Keratinocyte (primary cell): Measurements from ENCODE around the gene EML1. TPM values are rescaled to one million over a fixed set of nuclear protein-coding genes. Genes with fewer than 3 reads are reported as not detected.

Experiments
- DNase-seq: peaks from one replicate; pipeline ENCODE4 v3.0.0-alpha.2; 2011; ENCODE audit warnings: low read depth, missing footprints, low spot score
- FAIRE-seq: peaks from 2 replicates; lab custom pipeline; 2011; peaks lifted over from hg19 to GRCh38; lab: Jason Lieb, UNC
- H2AFZ ChIP-seq: 2 replicates; pipeline ENCODE4 v1.6.0; 2012; ENCODE audit warnings: low read length, control low read depth, inconsistent platforms; ENCODE audit not compliant: control insufficient read depth
- H3K27ac ChIP-seq: 2 replicates; pipeline ENCODE4 v1.5.1; 2011; ENCODE audit warnings: low read length; ENCODE audit not compliant: control insufficient read depth, insufficient read depth
- H3K27me3 ChIP-seq: 3 replicates; pipeline ENCODE4 v1.6.0; 2011; ENCODE audit warnings: low read length; ENCODE audit not compliant: control insufficient read depth, insufficient read depth; ENCODE audit errors: extremely low read depth
- H3K36me3 ChIP-seq, 2 experiments: 2 replicates in 1 of 2; 3 replicates in 1 of 2; pipeline ENCODE4 v1.5.1; 2011; ENCODE audit warnings: low read length in 2 of 2, mild to moderate bottlenecking in 1 of 2; ENCODE audit not compliant: control insufficient read depth in 2 of 2, insufficient read depth in 2 of 2; ENCODE audit errors: extremely low read depth in 1 of 2
- H3K4me1 ChIP-seq: 3 replicates; pipeline ENCODE4 v1.5.1; 2011; ENCODE audit warnings: low read length; ENCODE audit not compliant: control insufficient read depth, insufficient read depth; ENCODE audit errors: extremely low read depth
- H3K4me2 ChIP-seq: 3 replicates; pipeline ENCODE4 v1.6.0; 2011; ENCODE audit warnings: low read depth, low read length; ENCODE audit not compliant: control insufficient read depth, insufficient read depth; ENCODE audit errors: extremely low read depth
- H3K4me3 ChIP-seq, 3 experiments: fragments of 200-600 bp in 1 of 3; sonication (generic) in 1 of 3; 2 replicates in 2 of 3; 3 replicates in 1 of 3; pipeline ENCODE4 v1.5.1; 2011 to 2016; ENCODE audit warnings: low read length in 3 of 3, mild to moderate bottlenecking in 3 of 3, control low read depth in 2 of 3, inconsistent platforms in 1 of 3, low read depth in 1 of 3, mixed read lengths in 1 of 3, mixed run types in 1 of 3, moderate library complexity in 1 of 3; ENCODE audit not compliant: control insufficient read depth in 2 of 3, insufficient read depth in 2 of 3; ENCODE audit errors: extremely low read depth in 1 of 3
- H3K79me2 ChIP-seq: 2 replicates; pipeline ENCODE4 v1.6.0; 2012; ENCODE audit warnings: low read length; ENCODE audit not compliant: control insufficient read depth, insufficient read depth
- H3K9ac ChIP-seq: 3 replicates; pipeline ENCODE4 v1.6.0; 2011; ENCODE audit warnings: low read length; ENCODE audit not compliant: control insufficient read depth, insufficient read depth; ENCODE audit errors: extremely low read depth
- H3K9me1 ChIP-seq: 3 replicates; pipeline ENCODE4 v1.6.0; 2011; ENCODE audit warnings: low read length; ENCODE audit not compliant: control insufficient read depth, insufficient read depth; ENCODE audit errors: extremely low read depth
- H3K9me3 ChIP-seq: 2 replicates; pipeline ENCODE4 v1.5.1; 2012; ENCODE audit warnings: low read depth, low read length; ENCODE audit not compliant: control insufficient read depth
- H4K20me1 ChIP-seq: 3 replicates; pipeline ENCODE4 v1.6.0; 2011; ENCODE audit warnings: low read length; ENCODE audit not compliant: control insufficient read depth, insufficient read depth; ENCODE audit errors: extremely low read depth
- CTCF ChIP-seq, 3 experiments: IDR thresholded peaks in 1 of 3; conservative IDR thresholded peaks in 1 of 3; optimal IDR thresholded peaks in 1 of 3; 2 replicates in 2 of 3; 3 replicates in 1 of 3; pipeline versions ENCODE3 to v1.5.1; 2011; ENCODE audit warnings: low read length in 3 of 3, mild to moderate bottlenecking in 3 of 3, moderate library complexity in 2 of 3, control low read depth in 1 of 3, inconsistent platforms in 1 of 3; ENCODE audit not compliant: insufficient read depth in 2 of 3; ENCODE audit errors: extremely low read depth in 1 of 3
- EZH2 ChIP-seq: IDR thresholded peaks from one replicate; pipeline ENCODE4 v1.6.1; 2012; ENCODE audit warnings: inconsistent platforms, mild to moderate bottlenecking, low read length, moderate library complexity
- dilution Hi-C: fragments of 300-500 bp; cut with MboI; formaldehyde crosslinking; loops from one replicate; pipeline ENCODE4 v1.7.0; 2020; ENCODE audit warnings: low sequenced_read_pairs; ENCODE audit not compliant: extremely low pct_ligation_motif_present
- polyA plus RNA-seq, 5 experiments: library from polyadenylated mRNA; depleted of rRNA in 3 of 5; stranded (reverse) in 3 of 5; stranded (forward) in 1 of 5; unstranded in 1 of 5; fragments of >200 nt; gene quantifications; 1 replicate in 1 of 5; 2 replicates in 3 of 5; 3 replicates in 1 of 5; pipeline versions ENCODE4 v1.2.1 to v1.2.3, GENCODE V29; 2011 to 2012; ENCODE audit warnings: missing spikeins in 2 of 5, low read depth in 1 of 5, low replicate concordance in 1 of 5

Gene EML1
- polyA plus RNA-seq, 1 donor (not counting 4 experiments of a cell fraction or from before 2014, with no cell fraction given), result 0.84 TPM

- Histone ChIP-seq H3K79me2 (no peaks in the 10 kb centered on the region), H3K9me3 (no peaks in the 10 kb centered on the region), H4K20me1 (no peaks in the 10 kb centered on the region), H3K27me3 (peaks cover 5% of the 10 kb centered on the region), H3K4me3 (no peak overlapping the region), H3K9me1 (no peaks in the 10 kb centered on the region), H2AFZ (no peak overlapping the region), H3K4me2 (no peak overlapping the region), H3K9ac (no peak overlapping the region), H3K4me1 (no peaks in the 10 kb centered on the region), H3K27ac (no peak overlapping the region), H3K36me3 (no peaks in the 10 kb centered on the region)
- DNase-seq, result no peak
- no peak for FAIRE-seq
- no peak for TF ChIP-seq CTCF (optimal IDR thresholded peaks at IDR 0.05 in 1 of 3, IDR thresholded peaks at IDR 0.05 in 1 of 3, conservative IDR thresholded peaks at IDR 0.05 in 1 of 3; ENCODE audit: extremely low read depth in 1 of 3, insufficient read depth in 2 of 3, low read length in 3 of 3)
- no peak for TF ChIP-seq EZH2
- dilution Hi-C loops, result no loop called here
Measured at GRCh38 chr14:99916091-99916383, 122.8 kb downstream of the EML1 start.

- dilution Hi-C loops, result no loop called here
- no peaks in the 10 kb centered on the region for H3K36me3 ChIP-seq
Measured at GRCh38 chr14:99918781-99919180, 125.6 kb downstream of the EML1 start.

More at GRCh38 chr14:99918781-99919180, 125.6 kb downstream of the EML1 start:
- no peak overlapping the region for H2AFZ ChIP-seq
- H3K27ac ChIP-seq, result no peak overlapping the region
- no peak overlapping the region for H3K4me2 ChIP-seq
- TF ChIP-seq CTCF (optimal IDR thresholded peaks at IDR 0.05 in 1 of 3, IDR thresholded peaks at IDR 0.05 in 1 of 3, conservative IDR thresholded peaks at IDR 0.05 in 1 of 3; ENCODE audit: extremely low read depth in 1 of 3, insufficient read depth in 2 of 3, low read length in 3 of 3) (no peak), EZH2 (no peak)
- H3K9me3 ChIP-seq, result no peaks in the 10 kb centered on the region
- no peak for DNase-seq
- peaks cover 5% of the 10 kb centered on the region for H3K27me3 ChIP-seq
- no peaks in the 10 kb centered on the region for H4K20me1 ChIP-seq
- no peak for FAIRE-seq
- no peak overlapping the region for H3K9ac ChIP-seq
- no peaks in the 10 kb centered on the region for H3K4me1 ChIP-seq
- no peaks in the 10 kb centered on the region for H3K9me1 ChIP-seq
- no peaks in the 10 kb centered on the region for H3K79me2 ChIP-seq
- no peak overlapping the region for H3K4me3 ChIP-seq
